HepG2 (cell line): ENCODE results near the gene RBM44.

ENCODE experiments used
- CBFB ChIP-seq: sonication (generic); formaldehyde crosslinking; IDR thresholded peaks from 2 replicates; pipeline ENCODE4 v1.4.0; 2020; ENCODE audit warnings: missing genetic modification reagents
- GABPA ChIP-seq, 2 experiments: IDR thresholded peaks; 2 replicates each; pipeline ENCODE4 v1.6.1; 2011 to 2016; ENCODE audit warnings: low read depth in 2 of 2, low read length in 1 of 2, missing biosample characterization in 1 of 2, missing genetic modification characterization in 1 of 2
- HMGA1 ChIP-seq: sonication (generic); formaldehyde crosslinking; conservative IDR thresholded peaks from 2 replicates; pipeline ENCODE4 v1.4.0; 2020; ENCODE audit warnings: missing genetic modification reagents
- MEF2D ChIP-seq: sonication (generic); formaldehyde crosslinking; IDR thresholded peaks from 2 replicates; pipeline ENCODE4 v1.5.1; 2020; ENCODE audit warnings: mild to moderate bottlenecking, missing genetic modification reagents
- NCOA5 ChIP-seq: sonication (generic); formaldehyde crosslinking; IDR thresholded peaks from 2 replicates; pipeline ENCODE4 v1.4.0; 2020; ENCODE audit warnings: missing genetic modification reagents
- NFYB ChIP-seq: sonication (generic); formaldehyde crosslinking; IDR thresholded peaks from 2 replicates; pipeline ENCODE4 v1.4.0; 2020; ENCODE audit warnings: missing genetic modification reagents
- RAD21 ChIP-seq: fragments of 450-650 bp; formaldehyde crosslinking; IDR thresholded peaks from 2 replicates; pipeline ENCODE4 v1.5.0; 2020; ENCODE audit warnings: mild to moderate bottlenecking
- TAF1 ChIP-seq: sonication (generic); formaldehyde crosslinking; IDR thresholded peaks from 2 replicates; pipeline ENCODE4 v1.4.0; 2020; ENCODE audit warnings: missing genetic modification reagents
- ZNF33A ChIP-seq: sonication (generic); formaldehyde crosslinking; IDR thresholded peaks from 2 replicates; pipeline ENCODE4 v1.5.1; 2020; ENCODE audit warnings: missing genetic modification reagents, mild to moderate bottlenecking, moderate library complexity, borderline replicate concordance
- TF ChIP-seq, protein P1 (sequence below), 2 experiments: fragments of 450-650 bp in 1 of 2; sonication (generic) in 1 of 2; formaldehyde crosslinking in 1 of 2; IDR thresholded peaks; 2 replicates each; pipeline versions ENCODE4 v1.6.1 to v1.8.0; 2016 to 2022; ENCODE audit warnings: antibody characterized with exemption in 1 of 2, mild to moderate bottlenecking in 1 of 2, missing genetic modification reagents in 1 of 2
- TF ChIP-seq, protein P2 (sequence below), 2 experiments: fragments of 450-650 bp in 1 of 2; sonication (generic) in 1 of 2; formaldehyde crosslinking; IDR thresholded peaks; 2 replicates each; pipeline versions ENCODE4 v1.5.0 to v1.8.0; 2020 to 2022; ENCODE audit warnings: mild to moderate bottlenecking in 1 of 2, missing genetic modification reagents in 1 of 2

DNA sequence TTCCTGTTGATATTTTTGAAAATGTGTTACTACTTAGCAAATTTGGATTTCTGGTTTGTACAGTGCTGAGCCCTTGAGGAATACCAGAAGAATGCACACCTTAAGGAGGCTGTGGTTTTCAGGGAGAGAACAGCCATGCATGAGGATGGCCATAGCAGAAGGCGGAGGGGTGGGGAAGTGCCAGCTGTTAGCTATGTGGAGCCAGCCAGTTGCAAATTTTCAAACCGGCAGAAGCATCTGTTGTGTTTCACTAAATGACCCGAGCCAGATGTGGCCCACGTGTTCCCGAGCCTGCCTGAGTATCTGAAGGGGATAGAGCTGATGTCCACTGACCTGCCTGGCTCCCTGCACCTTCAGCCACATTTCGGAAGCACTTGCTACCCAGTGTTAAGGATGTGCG, 16.4 kb upstream of the RBM44 start:
- TF ChIP-seq NFYB (CRISPR knock-in tag): no peak
- no peak for TF ChIP-seq ZNF33A (CRISPR knock-in tag)
- TF ChIP-seq, protein P1, sequence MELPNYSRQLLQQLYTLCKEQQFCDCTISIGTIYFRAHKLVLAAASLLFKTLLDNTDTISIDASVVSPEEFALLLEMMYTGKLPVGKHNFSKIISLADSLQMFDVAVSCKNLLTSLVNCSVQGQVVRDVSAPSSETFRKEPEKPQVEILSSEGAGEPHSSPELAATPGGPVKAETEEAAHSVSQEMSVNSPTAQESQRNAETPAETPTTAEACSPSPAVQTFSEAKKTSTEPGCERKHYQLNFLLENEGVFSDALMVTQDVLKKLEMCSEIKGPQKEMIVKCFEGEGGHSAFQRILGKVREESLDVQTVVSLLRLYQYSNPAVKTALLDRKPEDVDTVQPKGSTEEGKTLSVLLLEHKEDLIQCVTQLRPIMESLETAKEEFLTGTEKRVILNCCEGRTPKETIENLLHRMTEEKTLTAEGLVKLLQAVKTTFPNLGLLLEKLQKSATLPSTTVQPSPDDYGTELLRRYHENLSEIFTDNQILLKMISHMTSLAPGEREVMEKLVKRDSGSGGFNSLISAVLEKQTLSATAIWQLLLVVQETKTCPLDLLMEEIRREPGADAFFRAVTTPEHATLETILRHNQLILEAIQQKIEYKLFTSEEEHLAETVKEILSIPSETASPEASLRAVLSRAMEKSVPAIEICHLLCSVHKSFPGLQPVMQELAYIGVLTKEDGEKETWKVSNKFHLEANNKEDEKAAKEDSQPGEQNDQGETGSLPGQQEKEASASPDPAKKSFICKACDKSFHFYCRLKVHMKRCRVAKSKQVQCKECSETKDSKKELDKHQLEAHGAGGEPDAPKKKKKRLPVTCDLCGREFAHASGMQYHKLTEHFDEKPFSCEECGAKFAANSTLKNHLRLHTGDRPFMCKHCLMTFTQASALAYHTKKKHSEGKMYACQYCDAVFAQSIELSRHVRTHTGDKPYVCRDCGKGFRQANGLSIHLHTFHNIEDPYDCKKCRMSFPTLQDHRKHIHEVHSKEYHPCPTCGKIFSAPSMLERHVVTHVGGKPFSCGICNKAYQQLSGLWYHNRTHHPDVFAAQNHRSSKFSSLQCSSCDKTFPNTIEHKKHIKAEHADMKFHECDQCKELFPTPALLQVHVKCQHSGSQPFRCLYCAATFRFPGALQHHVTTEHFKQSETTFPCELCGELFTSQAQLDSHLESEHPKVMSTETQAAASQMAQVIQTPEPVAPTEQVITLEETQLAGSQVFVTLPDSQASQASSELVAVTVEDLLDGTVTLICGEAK (IDR thresholded peaks at IDR 0.05): no peak
- TF ChIP-seq, protein P1 (CRISPR knock-in tag; IDR thresholded peaks at IDR 0.05): no peak
- TF ChIP-seq MEF2D (CRISPR knock-in tag): no peak
- TF ChIP-seq CBFB (CRISPR knock-in tag): no peak
- no peak for TF ChIP-seq GABPA (IDR thresholded peaks at IDR 0.05; ENCODE audit: low read depth, low read length)
- TF ChIP-seq GABPA (CRISPR knock-in tag; IDR thresholded peaks at IDR 0.05; ENCODE audit: low read depth): no peak
- no peak for TF ChIP-seq HMGA1 (CRISPR knock-in tag)
- TF ChIP-seq NCOA5: no peak
- TF ChIP-seq TAF1 (CRISPR knock-in tag): no peak
- no peak for TF ChIP-seq RAD21 (CRISPR knock-in tag)
- TF ChIP-seq, protein P2, sequence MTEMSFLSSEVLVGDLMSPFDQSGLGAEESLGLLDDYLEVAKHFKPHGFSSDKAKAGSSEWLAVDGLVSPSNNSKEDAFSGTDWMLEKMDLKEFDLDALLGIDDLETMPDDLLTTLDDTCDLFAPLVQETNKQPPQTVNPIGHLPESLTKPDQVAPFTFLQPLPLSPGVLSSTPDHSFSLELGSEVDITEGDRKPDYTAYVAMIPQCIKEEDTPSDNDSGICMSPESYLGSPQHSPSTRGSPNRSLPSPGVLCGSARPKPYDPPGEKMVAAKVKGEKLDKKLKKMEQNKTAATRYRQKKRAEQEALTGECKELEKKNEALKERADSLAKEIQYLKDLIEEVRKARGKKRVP (CRISPR knock-in tag; IDR thresholded peaks at IDR 0.05): no peak
